Endometrial microvascular endothelial cells (primary cell): ENCODE data around the gene ZDHHC8. TPM values are rescaled to one million over a fixed set of nuclear protein-coding genes. Genes with fewer than 3 reads are reported as not detected.

ENCODE experiments used
- in situ Hi-C: cut with HindIII; loops from 2 replicates; pipeline ENCODE4 v1.10.0; 2017; ENCODE audit warnings: low sequenced_read_pairs, low pct_unique_long_range_greater_than_20kb; ENCODE audit errors: inconsistent ontology term
- total RNA-seq: library from RNA; depleted of rRNA; stranded (reverse); fragments of >200 nt; gene quantifications from one replicate; pipeline ENCODE4 v1.2.3, GENCODE V29; 2015; ENCODE audit errors: inconsistent ontology term

ZDHHC8 gene
- total RNA-seq, 1 donor from 2014 or later = 35.2 TPM

- in situ Hi-C loops = no loop called here
Observed at GRCh38 chr22:20179455-20180244, 48.0 kb downstream of the ZDHHC8 start.

GRCh38 chr22:20180245-20180630, 48.6 kb downstream of the ZDHHC8 start:
- in situ Hi-C loops = no loop called here

GRCh38 chr22:20180640-20181039, 49.0 kb downstream of the ZDHHC8 start:
- in situ Hi-C loops = no loop called here

GRCh38 chr22:20181194-20181883, 49.7 kb downstream of the ZDHHC8 start:
- in situ Hi-C loops = no loop called here

GRCh38 chr22:20181884-20182236, 50.3 kb downstream of the ZDHHC8 start:
- in situ Hi-C loops = no loop called here

- in situ Hi-C loops = no loop called here
Observed at GRCh38 chr22:20182365-20182764, 50.8 kb downstream of the ZDHHC8 start.

- in situ Hi-C loops = no loop called here
Observed at GRCh38 chr22:20183101-20183500, 51.5 kb downstream of the ZDHHC8 start.

GRCh38 chr22:20183823-20184222, 52.2 kb downstream of the ZDHHC8 start:
- in situ Hi-C loops = no loop called here

GRCh38 chr22:20184501-20185165, 53.0 kb downstream of the ZDHHC8 start:
- in situ Hi-C loops = no loop called here

- in situ Hi-C loops = no loop called here
Observed at GRCh38 chr22:20185750-20186149, 54.1 kb downstream of the ZDHHC8 start.

GRCh38 chr22:20186183-20186870, 54.7 kb downstream of the ZDHHC8 start:
- in situ Hi-C loops = no loop called here

GRCh38 chr22:20186871-20187546, 55.4 kb downstream of the ZDHHC8 start:
- in situ Hi-C loops = no loop called here

GRCh38 chr22:20187777-20188566, 56.4 kb downstream of the ZDHHC8 start:
- in situ Hi-C loops = no loop called here

GRCh38 chr22:20188567-20188877, 56.9 kb downstream of the ZDHHC8 start:
- in situ Hi-C loops = no loop called here

- in situ Hi-C loops = no loop called here
Observed at GRCh38 chr22:20191000-20191515, 59.5 kb downstream of the ZDHHC8 start.

- in situ Hi-C loops = no loop called here
Observed at GRCh38 chr22:20191803-20192202, 60.2 kb downstream of the ZDHHC8 start.

GRCh38 chr22:20192293-20192971, 60.8 kb downstream of the ZDHHC8 start:
- in situ Hi-C loops = no loop called here
